HEK293 (cell line): ENCODE data around the gene FUCA1.

Experiments used
- CTCF ChIP-seq: fragments of 450-650 bp; formaldehyde crosslinking; IDR thresholded peaks from 2 replicates; pipeline ENCODE4 v1.5.1; 2016; ENCODE audit warnings: missing biosample characterization, missing genetic modification characterization
- ZBTB1 ChIP-seq: fragments of 450-650 bp; formaldehyde crosslinking; IDR thresholded peaks from 2 replicates; pipeline ENCODE4 v1.5.1; 2016; ENCODE audit warnings: missing biosample characterization, missing genetic modification characterization
- ZBTB49 ChIP-seq: fragments of 450-650 bp; formaldehyde crosslinking; IDR thresholded peaks from 2 replicates; pipeline ENCODE4 v1.5.1; 2016; ENCODE audit warnings: missing biosample characterization, missing genetic modification characterization, low read depth
- ZFP3 ChIP-seq: fragments of 450-650 bp; formaldehyde crosslinking; IDR thresholded peaks from 2 replicates; pipeline ENCODE4 v1.5.1; 2016; ENCODE audit warnings: low read depth, missing biosample characterization, missing genetic modification characterization
- ZNF114 ChIP-seq: fragments of 450-650 bp; formaldehyde crosslinking; IDR thresholded peaks from 2 replicates; pipeline ENCODE4 v1.5.0; 2017; ENCODE audit warnings: missing biosample characterization, missing genetic modification characterization
- ZNF311 ChIP-seq: fragments of 450-650 bp; formaldehyde crosslinking; IDR thresholded peaks from 2 replicates; pipeline ENCODE4 v1.5.1; 2017; ENCODE audit warnings: missing biosample characterization, missing genetic modification characterization, borderline replicate concordance

GRCh38 chr1:23816906-23817305 is 51.2 kb downstream of the FUCA1 start:
- TF ChIP-seq ZNF311 (tag by site-specific recombination) (no peak), ZBTB49 (tag by site-specific recombination) (no peak), CTCF (tag by site-specific recombination) (no peak), ZFP3 (tag by site-specific recombination) (no peak), ZBTB1 (tag by site-specific recombination) (no peak), ZNF114 (tag by site-specific recombination) (no peak)
